VCaP (cell line): ENCODE measurements around the gene PRKCE.

ENCODE experiments used
- H3K27ac ChIP-seq: fragments of 450-650 bp; 2 replicates; pipeline ENCODE4 v1.5.1; 2017
- CTCF ChIP-seq: fragments of 450-650 bp; conservative IDR thresholded peaks from 2 replicates; pipeline ENCODE4 v1.5.1; 2017; ENCODE audit warnings: mild to moderate bottlenecking, moderate library complexity

The PRKCE gene

DNA sequence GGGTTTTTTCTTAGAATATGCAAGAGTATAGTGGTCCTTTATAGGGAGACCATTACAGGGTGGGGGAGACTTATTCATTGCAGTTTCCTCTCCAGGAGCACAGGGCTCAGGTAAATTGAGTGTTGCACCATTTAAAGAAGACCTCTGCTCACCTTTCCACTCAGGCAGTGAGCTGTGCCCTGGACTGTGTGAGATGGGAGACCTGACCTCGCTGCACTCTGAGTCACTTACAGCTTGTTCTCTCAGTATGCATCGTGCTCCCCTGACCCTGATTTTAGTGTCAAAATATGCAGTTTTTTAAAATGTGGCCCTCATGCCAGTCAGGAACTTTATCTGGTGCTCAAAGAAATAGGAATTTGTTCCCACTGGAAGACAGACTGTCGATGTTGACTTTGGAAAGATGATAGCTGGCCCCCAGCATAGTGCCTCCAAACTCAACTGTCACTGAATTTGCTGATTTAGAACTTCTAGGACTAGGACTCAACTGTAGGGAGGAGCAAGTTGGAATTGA is 499.0 kb downstream of the PRKCE start:
- no peak overlapping the region for H3K27ac ChIP-seq
- TF ChIP-seq CTCF, result no peak

- TF ChIP-seq CTCF, result no peak
- no peak overlapping the region for H3K27ac ChIP-seq
Measured at GRCh38 chr2:46151577-46151976, 500.1 kb downstream of the PRKCE start.

DNA sequence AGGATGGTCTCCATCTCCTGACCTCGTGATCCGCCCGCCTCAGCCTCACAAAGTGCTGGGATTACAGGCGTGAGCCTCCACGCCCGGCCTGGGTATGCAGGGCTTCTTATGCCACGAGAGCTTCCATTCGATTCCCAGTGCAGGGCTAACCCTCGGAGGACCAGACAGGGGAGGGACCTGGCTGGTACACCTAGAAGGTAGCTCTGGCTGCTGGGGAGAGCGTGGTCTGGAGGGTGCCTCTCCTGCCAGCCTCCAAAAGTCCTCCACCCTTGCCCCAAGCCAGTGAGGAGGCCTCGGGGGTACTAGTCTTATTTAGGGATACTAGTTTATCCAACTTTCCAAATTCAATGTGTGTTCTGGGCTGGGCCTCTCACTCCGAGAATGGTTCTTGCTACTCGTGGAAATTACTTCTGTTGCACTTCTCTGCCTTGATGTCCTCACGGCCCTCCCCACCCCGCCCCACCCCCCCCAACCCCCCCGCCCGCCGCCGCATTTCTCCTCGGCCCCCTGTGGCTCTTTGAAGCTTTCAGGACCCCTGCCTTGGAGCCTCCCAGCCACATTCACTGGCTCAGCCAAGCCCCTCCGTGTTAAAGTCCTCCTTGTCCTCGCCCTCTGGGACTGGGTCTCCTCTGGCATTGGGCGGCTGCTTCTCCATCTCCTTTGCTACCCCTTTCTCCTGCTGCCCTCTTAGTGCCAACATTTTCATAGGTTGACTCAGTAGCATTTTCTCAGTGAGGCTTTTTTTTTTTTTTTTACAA is 502.7 kb downstream of the PRKCE start:
- no peak overlapping the region for H3K27ac ChIP-seq
- no peak for TF ChIP-seq CTCF

GRCh38 chr2:46157072-46157965 is 505.8 kb downstream of the PRKCE start:
- no peak for TF ChIP-seq CTCF
- H3K27ac ChIP-seq, result no peak overlapping the region

DNA sequence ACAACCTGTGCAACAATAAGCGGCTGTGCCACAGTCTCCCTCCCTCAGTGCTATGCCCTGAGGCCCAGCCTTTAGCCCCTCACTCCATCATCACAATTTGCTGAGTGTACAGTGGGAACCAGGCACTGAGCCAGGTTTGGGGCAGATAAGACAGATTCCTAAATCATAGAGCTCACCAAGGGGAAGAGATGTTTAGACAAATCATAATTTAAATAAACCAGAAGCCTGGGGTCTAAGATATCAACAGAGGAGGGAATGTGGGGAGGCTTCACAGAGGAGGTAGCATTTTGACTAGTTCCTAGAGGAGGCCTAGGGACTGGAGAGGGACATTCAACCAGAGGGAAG is 506.5 kb downstream of the PRKCE start:
- no peak for TF ChIP-seq CTCF
- no peak overlapping the region for H3K27ac ChIP-seq

DNA sequence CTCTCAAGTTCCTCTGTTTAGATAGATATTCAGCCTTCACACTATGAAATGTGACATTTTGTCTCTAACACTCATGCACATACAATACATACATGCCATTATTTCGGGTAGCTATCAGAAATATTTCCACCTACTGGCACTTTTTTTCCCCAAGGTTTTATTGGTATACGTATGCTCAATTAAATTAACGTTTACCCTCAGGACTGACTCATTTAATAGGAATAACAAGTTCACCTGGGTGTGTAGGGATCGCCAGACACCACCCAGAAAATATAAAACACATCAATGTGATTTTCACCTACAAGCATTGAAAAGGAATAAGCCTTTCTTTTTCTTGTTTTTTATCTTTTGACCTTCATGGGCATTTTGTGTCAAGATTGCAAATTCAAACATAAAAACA is 507.2 kb downstream of the PRKCE start:
- no peak for TF ChIP-seq CTCF
- H3K27ac ChIP-seq, result no peak overlapping the region

GRCh38 chr2:46160326-46160725 is 508.9 kb downstream of the PRKCE start:
- TF ChIP-seq CTCF, result no peak
- no peak overlapping the region for H3K27ac ChIP-seq
